Keratinocyte (primary cell): Measurements from ENCODE around the gene ELANE.

Experiments
- CTCF ChIP-seq, 3 experiments: IDR thresholded peaks in 1 of 3; conservative IDR thresholded peaks in 1 of 3; optimal IDR thresholded peaks in 1 of 3; 2 replicates in 2 of 3; 3 replicates in 1 of 3; pipeline versions ENCODE3 to v1.5.1; 2011; ENCODE audit warnings: low read length in 3 of 3, mild to moderate bottlenecking in 3 of 3, moderate library complexity in 2 of 3, control low read depth in 1 of 3, inconsistent platforms in 1 of 3; ENCODE audit not compliant: insufficient read depth in 2 of 3; ENCODE audit errors: extremely low read depth in 1 of 3
- EZH2 ChIP-seq: IDR thresholded peaks from one replicate; pipeline ENCODE4 v1.6.1; 2012; ENCODE audit warnings: inconsistent platforms, mild to moderate bottlenecking, low read length, moderate library complexity

GRCh38 chr19:855142-855541, 3.0 kb downstream of the ELANE start:
- TF ChIP-seq CTCF (optimal IDR thresholded peaks at IDR 0.05 in 1 of 3, IDR thresholded peaks at IDR 0.05 in 1 of 3, conservative IDR thresholded peaks at IDR 0.05 in 1 of 3; ENCODE audit: extremely low read depth in 1 of 3, insufficient read depth in 2 of 3, low read length in 3 of 3): no peak
- no peak for TF ChIP-seq EZH2
